GM12878 (cell line): ENCODE results near the gene PHF21B. TPM values are rescaled to one million over a fixed set of nuclear protein-coding genes. Genes with fewer than 3 reads are reported as not detected.

Experiments
- ATAC-seq: fragments of 200-7000 bp; cut with Tn5 transposase; 3 replicates; pipeline ENCODE4 v1.9.1; 2020; ENCODE audit warnings: mild to moderate bottlenecking, moderate library complexity
- BruUV-seq: library from RNA; stranded (reverse); fragments of 400-500 nt; replicated peaks from 2 replicates; lab custom pipeline; 2021; lab: Mats Ljungman, UMichigan
- CTCF ChIA-PET: fragments of 300-600 bp; sonication (Branson Sonifier 250); formaldehyde crosslinking; extraction: SDS; loops from one replicate; lab custom pipeline; 2021; ENCODE audit warnings: inconsistent platforms; lab: Yijun Ruan, JAX
- POLR2A ChIA-PET: fragments of 350-600 bp; formaldehyde crosslinking; extraction: SDS; loops from one replicate; lab custom pipeline; 2021; ENCODE audit warnings: inconsistent platforms; lab: Charles Lee
- RAD21 ChIA-PET: fragments of 300-600 bp; sonication (Branson Sonifier 250); formaldehyde crosslinking; loops from one replicate; lab custom pipeline; 2023; ENCODE audit warnings: antibody characterized with exemption; ENCODE audit not compliant: unreplicated experiment; lab: Charles Lee
- SMC1A ChIA-PET: fragments of 300-600 bp; sonication (Branson Sonifier 250); formaldehyde crosslinking; loops from one replicate; lab custom pipeline; 2023; ENCODE audit not compliant: unreplicated experiment, uncharacterized antibody; lab: Charles Lee
- DNase-seq: peaks from one replicate; pipeline ENCODE4 v3.0.0-alpha.2; 2011; ENCODE audit warnings: low read depth, low spot score
- FAIRE-seq: peaks from 3 replicates; lab custom pipeline; 2011; peaks lifted over from hg19 to GRCh38; lab: Jason Lieb, UNC
- H2AFZ ChIP-seq: 2 replicates; pipeline ENCODE4 v1.6.0; 2011; ENCODE audit warnings: low read depth, low read length, control low read depth; ENCODE audit not compliant: control insufficient read depth
- H3K27ac ChIP-seq: 2 replicates; pipeline ENCODE4 v1.5.1; 2011; ENCODE audit warnings: control low read depth; ENCODE audit not compliant: control insufficient read depth, insufficient read depth
- H3K27me3 ChIP-seq, 2 experiments: replicated peaks in 1 of 2; 2 replicates each; pipeline versions ENCODE4 v1.6.0 to v1.6.1; 2011; ENCODE audit warnings: low read length in 1 of 2; ENCODE audit not compliant: control insufficient read depth in 2 of 2, insufficient read depth in 2 of 2
- H3K36me3 ChIP-seq, 2 experiments: 2 replicates each; pipeline ENCODE4 v1.5.1; 2011; ENCODE audit warnings: low read length in 1 of 2; ENCODE audit not compliant: control insufficient read depth in 2 of 2, insufficient read depth in 2 of 2
- H3K4me1 ChIP-seq: 2 replicates; pipeline ENCODE4 v1.6.1; 2011; ENCODE audit warnings: mild to moderate bottlenecking, low read length, moderate library complexity, mixed read lengths; ENCODE audit not compliant: control insufficient read depth, insufficient read depth
- H3K4me2 ChIP-seq: 2 replicates; pipeline ENCODE4 v1.6.0; 2011; ENCODE audit warnings: control low read depth; ENCODE audit not compliant: control insufficient read depth, insufficient read depth
- H3K4me3 ChIP-seq: fragments of 200-600 bp; sonication (generic); 2 replicates; pipeline ENCODE4 v1.5.1; 2016
- H3K79me2 ChIP-seq: 2 replicates; pipeline ENCODE4 v1.6.0; 2011; ENCODE audit warnings: low read length; ENCODE audit not compliant: control insufficient read depth, insufficient read depth
- H3K9ac ChIP-seq: 2 replicates; pipeline ENCODE4 v1.8.0; 2011; ENCODE audit warnings: low read length, control low read depth, mixed read lengths; ENCODE audit not compliant: control insufficient read depth, insufficient read depth
- H3K9me3 ChIP-seq: replicated peaks from 3 replicates; pipeline ENCODE4 v1.5.1; 2011; ENCODE audit warnings: mild to moderate bottlenecking, low read length; ENCODE audit not compliant: control insufficient read depth, insufficient read depth
- H4K20me1 ChIP-seq: 2 replicates; pipeline ENCODE4 v1.6.0; 2011; ENCODE audit not compliant: control insufficient read depth, insufficient read depth
- EED ChIP-seq: sonication (generic); IDR thresholded peaks from 2 replicates; pipeline ENCODE4 v1.6.1; 2016; ENCODE audit warnings: antibody characterized with exemption, low read depth
- HCFC1 ChIP-seq: fragments of 150-350 bp; IDR thresholded peaks from 2 replicates; pipeline ENCODE4 v1.6.1; 2014; ENCODE audit warnings: low read length
- KAT2A ChIP-seq: conservative IDR thresholded peaks from 2 replicates; pipeline ENCODE4 v1.6.1; 2011; ENCODE audit warnings: low read depth, low read length; ENCODE audit not compliant: control insufficient read depth
- MXI1 ChIP-seq: fragments of 150-350 bp; IDR thresholded peaks from 2 replicates; pipeline ENCODE4 v1.6.1; 2011; ENCODE audit warnings: low read depth, mild to moderate bottlenecking, inconsistent platforms, low read length, improper control_type of control experiment
- NFYA ChIP-seq: IDR thresholded peaks from 2 replicates; pipeline ENCODE4 v1.6.1; 2011; ENCODE audit warnings: low read depth, mild to moderate bottlenecking, low read length, improper control_type of control experiment, borderline replicate concordance
- PML ChIP-seq: IDR thresholded peaks from 2 replicates; pipeline ENCODE4 v1.6.1; 2012; ENCODE audit warnings: low read length, inconsistent platforms
- POU2F2 ChIP-seq: IDR thresholded peaks from 3 replicates; pipeline ENCODE4 v1.6.1; 2011; ENCODE audit warnings: low read depth, mild to moderate bottlenecking, low read length, borderline replicate concordance
- RCOR1 ChIP-seq: conservative IDR thresholded peaks from 2 replicates; pipeline ENCODE4 v1.6.1; 2012; ENCODE audit warnings: low read depth, low read length, improper control_type of control experiment
- SMAD5 ChIP-seq: IDR thresholded peaks from 2 replicates; pipeline ENCODE4 v1.6.1; 2016; ENCODE audit warnings: antibody characterized with exemption, low read depth
- SREBF2 ChIP-seq: IDR thresholded peaks from 2 replicates; pipeline ENCODE4 v1.6.1; 2012; ENCODE audit warnings: mild to moderate bottlenecking, low read length
- TAF1 ChIP-seq: IDR thresholded peaks from 2 replicates; pipeline ENCODE4 v1.6.1; 2011; ENCODE audit warnings: mild to moderate bottlenecking, low read depth, low read length, borderline replicate concordance
- TCF3 ChIP-seq: IDR thresholded peaks from 2 replicates; pipeline ENCODE4 v1.6.1; 2012; ENCODE audit warnings: low read depth, mild to moderate bottlenecking, low read length, borderline replicate concordance; ENCODE audit not compliant: insufficient read depth
- ZNF217 ChIP-seq: fragments of 450-650 bp; IDR thresholded peaks from 2 replicates; pipeline ENCODE4 v1.6.1; 2017; ENCODE audit warnings: antibody characterized with exemption, mild to moderate bottlenecking
- ZZZ3 ChIP-seq: IDR thresholded peaks from 2 replicates; pipeline ENCODE4 v1.6.1; 2011; ENCODE audit warnings: low read depth; ENCODE audit not compliant: control insufficient read depth, insufficient read length
- WGBS: methylation state at CpG from one replicate; pipeline ENCODE4 v1.1.6; 2016; ENCODE audit warnings: low lambda C conversion rate; ENCODE audit not compliant: insufficient replicate concordance, insufficient coverage; ENCODE audit errors: missing lambda C conversion rate; 5-methylcytosine and 5-hydroxymethylcytosine counted together
- in situ Hi-C: fragments of 300-500 bp; cut with MboI; formaldehyde crosslinking; loops from 9 replicates; pipeline ENCODE4 v1.14.3; 2018; ENCODE audit warnings: mixed read lengths
- intact Hi-C: fragments of 100-400 bp; cut with micrococcal nuclease; formaldehyde crosslinking; loops from one replicate; pipeline ENCODE4 v1.14.2; 2022; ENCODE audit not compliant: unreplicated experiment
- polyA plus RNA-seq, 11 experiments: library from polyadenylated mRNA; depleted of rRNA in 4 of 11; unstranded in 6 of 11; stranded (reverse) in 5 of 11; fragments of >200 nt; fragmentation: Nextera tagmentation in 4 of 11; fragmentation: Illumina TruSeq in 1 of 11; extraction: Ambion mirVana in 4 of 11; extraction: Trizol in 1 of 11; gene quantifications; 1 replicate in 1 of 11; 2 replicates in 10 of 11; pipeline versions ENCODE4 v1.2.1 to v1.2.3, GENCODE V29; 2011 to 2016; ENCODE audit warnings: inconsistent platforms in 2 of 11, missing spikeins in 2 of 11, low read depth in 1 of 11
- total RNA-seq, 4 experiments: library from RNA; depleted of rRNA in 3 of 4; stranded (reverse); fragments of >200 nt in 3 of 4; fragmentation: Illumina TruSeq in 1 of 4; extraction: Trizol in 1 of 4; gene quantifications; 2 replicates each; pipeline versions ENCODE4 v1.2.1 to v1.2.3, GENCODE V29; 2013 to 2021
- TF ChIP-seq, protein P1 (sequence below): IDR thresholded peaks from 2 replicates; pipeline ENCODE4 v1.6.1; 2011; ENCODE audit warnings: borderline replicate concordance, low read depth, mild to moderate bottlenecking, moderate library complexity, mixed read lengths, low read length; ENCODE audit not compliant: insufficient read depth; ENCODE audit errors: extremely low read length
- TF ChIP-seq, protein P2 (sequence below): fragments of 450-650 bp; IDR thresholded peaks from 2 replicates; pipeline ENCODE4 v1.6.1; 2014; ENCODE audit warnings: mild to moderate bottlenecking

PHF21B gene
- total and polyA plus RNA-seq, 10 of the 15 experiments (the other 5 are each of a cell fraction or from before 2014, with no cell fraction given), result 0.03 to 0.35 TPM; not detected in 8

DNA sequence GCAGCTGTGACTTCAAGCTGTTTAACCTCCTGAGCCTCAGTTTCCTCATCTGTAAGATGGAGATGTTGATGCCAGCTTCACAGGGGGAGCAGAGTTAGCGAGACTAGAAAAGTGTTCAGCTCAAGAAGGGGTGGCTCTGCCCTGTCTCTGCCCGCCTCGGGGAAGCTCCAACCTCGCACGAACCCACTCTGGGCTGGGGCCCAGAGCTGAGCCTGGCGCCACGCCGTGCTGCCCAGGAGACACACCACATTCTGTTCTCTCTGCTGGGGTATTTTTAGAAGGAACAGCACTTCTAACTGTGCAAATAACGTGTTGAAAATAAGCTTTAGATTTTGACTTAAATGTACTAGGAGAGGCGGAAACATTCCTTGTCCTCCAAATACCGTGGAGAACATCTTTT lies 74.1 kb downstream of the PHF21B start:
- Histone ChIP-seq H3K9me3 (no peaks in the 10 kb centered on the region), H3K4me3 (no peak overlapping the region)
- TF ChIP-seq TAF1 (no peak), SREBF2 (no peak), RCOR1 (no peak), PML (no peak), HCFC1 (no peak), TCF3 (no peak), ZNF217 (no peak), MXI1 (no peak), NFYA (no peak), SMAD5 (no peak), EED (no peak), POU2F2 (no peak), ZZZ3 (no peak), KAT2A (no peak)
- TF ChIP-seq, protein P1, sequence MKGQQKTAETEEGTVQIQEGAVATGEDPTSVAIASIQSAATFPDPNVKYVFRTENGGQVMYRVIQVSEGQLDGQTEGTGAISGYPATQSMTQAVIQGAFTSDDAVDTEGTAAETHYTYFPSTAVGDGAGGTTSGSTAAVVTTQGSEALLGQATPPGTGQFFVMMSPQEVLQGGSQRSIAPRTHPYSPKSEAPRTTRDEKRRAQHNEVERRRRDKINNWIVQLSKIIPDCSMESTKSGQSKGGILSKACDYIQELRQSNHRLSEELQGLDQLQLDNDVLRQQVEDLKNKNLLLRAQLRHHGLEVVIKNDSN, result no peak
- TF ChIP-seq, protein P2, sequence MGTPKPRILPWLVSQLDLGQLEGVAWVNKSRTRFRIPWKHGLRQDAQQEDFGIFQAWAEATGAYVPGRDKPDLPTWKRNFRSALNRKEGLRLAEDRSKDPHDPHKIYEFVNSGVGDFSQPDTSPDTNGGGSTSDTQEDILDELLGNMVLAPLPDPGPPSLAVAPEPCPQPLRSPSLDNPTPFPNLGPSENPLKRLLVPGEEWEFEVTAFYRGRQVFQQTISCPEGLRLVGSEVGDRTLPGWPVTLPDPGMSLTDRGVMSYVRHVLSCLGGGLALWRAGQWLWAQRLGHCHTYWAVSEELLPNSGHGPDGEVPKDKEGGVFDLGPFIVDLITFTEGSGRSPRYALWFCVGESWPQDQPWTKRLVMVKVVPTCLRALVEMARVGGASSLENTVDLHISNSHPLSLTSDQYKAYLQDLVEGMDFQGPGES, result no peak
- TF ChIP-seq, all 136 proteins: peak for 0
- Histone ChIP-seq H3K79me2 (no peaks in the 10 kb centered on the region), H3K9ac (no peak overlapping the region), H3K27me3 (peaks cover 2 to 6% of the 10 kb centered on the region in 2 experiments; a peak in 3 of 4 replicates), H3K4me1 (no peaks in the 10 kb centered on the region; the same call in 1 of the 2 replicates), H4K20me1 (no peaks in the 10 kb centered on the region), H3K4me2 (no peak overlapping the region), H2AFZ (no peak overlapping the region), H3K36me3 (no peaks in the 10 kb centered on the region), H3K27ac (no peak overlapping the region)
- 55% methylated on average over 11 of the region's 11 CpGs for WGBS
- intact Hi-C loops, result no loop called here
- no peak for DNase-seq
- ChIA-PET POLR2A (no interaction called here), CTCF (no interaction called here), RAD21 (no interaction called here), SMC1A (no interaction called here)
- in situ Hi-C loops, result no loop called here
- FAIRE-seq, result no peak
- no peak for ATAC-seq
- no TSS peak for BruUV-seq
